ENCODE results near the gene MMP2. TPM values are rescaled to one million over a fixed set of nuclear protein-coding genes. Genes with fewer than 3 reads are reported as not detected.

The MMP2 gene
- total and polyA plus RNA-seq, 2 of the 8 experiments (the other 6 are each of a cell fraction or from before 2014, with no cell fraction given): 33.6 to 58.2 TPM

DNA sequence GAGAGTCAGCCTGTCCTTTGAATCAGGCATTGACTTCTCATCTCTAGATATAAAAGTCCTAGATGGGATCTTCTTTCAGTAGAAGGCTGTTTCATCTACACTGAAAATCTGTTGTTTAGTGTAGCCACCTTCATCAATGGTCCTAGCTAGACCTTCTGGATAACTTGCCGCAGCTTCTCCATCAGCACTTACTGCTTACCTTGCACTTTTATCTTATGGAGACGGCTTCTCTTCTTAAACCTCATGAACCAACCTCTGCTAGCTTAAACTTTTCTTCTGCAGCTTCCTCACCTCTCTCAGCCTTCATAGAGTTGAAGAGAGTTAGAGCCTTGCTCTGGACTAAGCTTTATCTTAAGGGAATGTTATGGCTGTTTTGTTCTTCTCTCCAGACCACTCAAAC lies 5.4 kb upstream of the MMP2 start:
- Histone ChIP-seq H4K5ac (ENCODE audit: insufficient read length, low read depth, low read length) (no peak overlapping the region), H2AFZ (ENCODE audit: low read length) (no peak overlapping the region), H2BK15ac (ENCODE audit: low read length) (no peak overlapping the region), H3K27ac (ENCODE audit: low read depth, low read length) (no peak overlapping the region), H2BK120ac (replicated peaks; ENCODE audit: low read depth, low read length) (no peak overlapping the region), H3K23ac (ENCODE audit: insufficient read length) (no peak overlapping the region), H3K4me2 (ENCODE audit: insufficient read depth in 1 of 2, low read depth in 2 of 2, low read length in 2 of 2) (no peak overlapping the region), H2BK12ac (ENCODE audit: low read depth, low read length) (no peak overlapping the region), H3K18ac (ENCODE audit: extremely low read depth, low read length) (no peak overlapping the region), H3K9me3 (ENCODE audit: insufficient read depth in 2 of 2, low read depth in 1 of 2, low read length in 1 of 2) (no peaks in the 10 kb centered on the region), H3K9ac (replicated peaks in 1 of 4; ENCODE audit: extremely low read depth in 1 of 4, low read depth in 3 of 4, low read length in 3 of 4) (no peak overlapping the region), H2AK5ac (ENCODE audit: low read depth, low read length) (no peak overlapping the region), H4K20me1 (replicated peaks in 1 of 2; ENCODE audit: control insufficient read depth in 1 of 2, insufficient read depth in 2 of 2, low read length in 2 of 2) (no peaks in the 10 kb centered on the region), H4K8ac (ENCODE audit: extremely low read depth, insufficient read depth, low read length) (no peak overlapping the region), H3K36me3 (ENCODE audit: control insufficient read depth in 2 of 4, insufficient read depth in 4 of 4, low read length in 3 of 4) (no peaks in the 10 kb centered on the region; a peak in 1 of 8 replicates), H3K27me3 (replicated peaks in 1 of 4; ENCODE audit: control insufficient read depth in 3 of 4, extremely low read depth in 1 of 4, insufficient read depth in 3 of 4, low read length in 3 of 4) (peaks cover 7 to 25% (median 17%) of the 10 kb centered on the region in 4 experiments), H2BK5ac (ENCODE audit: low read depth, low read length) (no peak overlapping the region), H2BK20ac (ENCODE audit: low read length) (no peak overlapping the region), H3K4me1 (replicated peaks in 1 of 4; ENCODE audit: control insufficient read depth in 3 of 4, insufficient read depth in 4 of 4, low read length in 3 of 4) (peaks cover under 1 to 9% (median 6%) of the 10 kb centered on the region in 4 experiments; a peak in 6 of 7 replicates), H3K14ac (ENCODE audit: insufficient read length) (no peak overlapping the region), H3K4ac (replicated peaks; ENCODE audit: insufficient read length, low read depth, low read length) (no peak overlapping the region), H3K79me2 (ENCODE audit: control insufficient read depth in 1 of 2, insufficient read depth in 2 of 2, low read length in 2 of 2) (no peaks in the 10 kb centered on the region), H4K91ac (replicated peaks; ENCODE audit: insufficient read length, low read length) (no peak overlapping the region), H3K56ac (replicated peaks; ENCODE audit: insufficient read length, low read depth, low read length) (no peak overlapping the region), H3K23me2 (ENCODE audit: low read depth, low read length) (peaks cover under 1% of the 10 kb centered on the region), H3K4me3 (ENCODE audit: extremely low read depth in 1 of 4, insufficient read depth in 2 of 4, low read depth in 3 of 4, low read length in 4 of 4) (no peak overlapping the region), H3K79me1 (ENCODE audit: low read depth, low read length) (no peaks in the 10 kb centered on the region)
- CTCF ChIA-PET (ENCODE audit: partially characterized antibody): interaction anchor here (0.9 to 19.1 kb wide), 6 partner anchors 8 to 233 kb away, joined by 3 to 446 read pairs (median 10); no protein-coding TSS in a partner anchor
- no peak for TF ChIP-seq RBBP5 (IDR thresholded peaks at IDR 0.05; ENCODE audit: borderline replicate concordance, low read depth, low read length)
- TF ChIP-seq TBP (IDR thresholded peaks at IDR 0.05; ENCODE audit: low read depth, low read length): no peak
- TF ChIP-seq, protein P1, sequence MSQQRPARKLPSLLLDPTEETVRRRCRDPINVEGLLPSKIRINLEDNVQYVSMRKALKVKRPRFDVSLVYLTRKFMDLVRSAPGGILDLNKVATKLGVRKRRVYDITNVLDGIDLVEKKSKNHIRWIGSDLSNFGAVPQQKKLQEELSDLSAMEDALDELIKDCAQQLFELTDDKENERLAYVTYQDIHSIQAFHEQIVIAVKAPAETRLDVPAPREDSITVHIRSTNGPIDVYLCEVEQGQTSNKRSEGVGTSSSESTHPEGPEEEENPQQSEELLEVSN (IDR thresholded peaks at IDR 0.05): no peak
- no peak for TF ChIP-seq CTBP2 (IDR thresholded peaks at IDR 0.05; ENCODE audit: borderline replicate concordance, insufficient read depth, insufficient read length, low read length)
- POLR2A ChIA-PET (ENCODE audit: partially characterized antibody): no interaction called here
- 81% methylated on average over 2 of the region's 2 CpGs; no CpG with 5 or more reads in 1 of the 2 experiments for WGBS, 2 experiments (ENCODE audit: extremely low coverage in 1 of 2, insufficient coverage in 1 of 2, insufficient read length in 1 of 2, insufficient replicate concordance in 2 of 2, low coverage in 1 of 2, low lambda C conversion rate in 2 of 2, missing lambda C conversion rate in 1 of 2)
- no peak for FAIRE-seq
- no peak for DNase-seq (ENCODE audit: low read depth in 1 of 2, low spot score in 2 of 2)
